HepG2 (cell line): ENCODE measurements around the gene LEP. TPM values are rescaled to one million over a fixed set of nuclear protein-coding genes. Genes with fewer than 3 reads are reported as not detected.

ENCODE experiments used
- ATAC-seq: fragments of 200-7000 bp; cut with Tn5 transposase; 3 replicates; pipeline ENCODE4 v1.9.1; 2020; ENCODE audit warnings: mild to moderate bottlenecking, moderate library complexity
- BruUV-seq: library from RNA; stranded (reverse); fragments of 400-500 nt; replicated peaks from 2 replicates; lab custom pipeline; 2021; lab: Mats Ljungman, UMichigan
- CTCF ChIA-PET: fragments of 300-600 bp; formaldehyde crosslinking; extraction: SDS; loops from one replicate; lab custom pipeline; 2021; ENCODE audit warnings: low total read pairs, inconsistent platforms, low intra/inter-chr PET ratio; lab: Yijun Ruan, JAX
- POLR2A ChIA-PET: fragments of 350-600 bp; sonication (Branson Sonifier 250); formaldehyde crosslinking; loops from one replicate; lab custom pipeline; 2020; ENCODE audit warnings: antibody characterized with exemption, inconsistent platforms; lab: Yijun Ruan, JAX
- DNase-seq: peaks from one replicate; pipeline ENCODE4 v3.0.0-alpha.2; 2015; ENCODE audit warnings: low spot score
- FAIRE-seq: peaks from 3 replicates; lab custom pipeline; 2011; peaks lifted over from hg19 to GRCh38; lab: Jason Lieb, UNC
- H2AFZ ChIP-seq: one replicate; pipeline ENCODE4 v1.6.1; 2011; ENCODE audit warnings: low read length, inconsistent platforms
- H3K27ac ChIP-seq: fragments of 300-600 bp; 3 replicates; pipeline ENCODE4 v1.8.0; 2011; ENCODE audit warnings: mixed run types, mild to moderate bottlenecking, mixed read lengths, low read length, inconsistent platforms; ENCODE audit not compliant: insufficient read depth; ENCODE audit errors: extremely low read length
- H3K27me3 ChIP-seq, 2 experiments: fragments of 200-600 bp in 1 of 2; 2 replicates in 1 of 2; 3 replicates in 1 of 2; pipeline versions ENCODE4 v1.6.0 to v1.8.0; 2011; ENCODE audit warnings: low read length in 2 of 2, mild to moderate bottlenecking in 2 of 2, moderate library complexity in 2 of 2, inconsistent platforms in 1 of 2; ENCODE audit not compliant: insufficient read depth in 2 of 2, control insufficient read depth in 1 of 2
- H3K36me3 ChIP-seq, 2 experiments: fragments of 200-600 bp in 1 of 2; replicated peaks in 1 of 2; 2 replicates in 1 of 2; 3 replicates in 1 of 2; pipeline versions ENCODE4 v1.5.1 to v1.8.0; 2011; ENCODE audit warnings: low read length in 2 of 2, inconsistent platforms in 1 of 2; ENCODE audit not compliant: insufficient read depth in 2 of 2, control insufficient read depth in 1 of 2
- H3K4me1 ChIP-seq: 2 replicates; pipeline ENCODE4 v1.5.1; 2012; ENCODE audit warnings: low read length, inconsistent platforms; ENCODE audit not compliant: insufficient read depth
- H3K4me2 ChIP-seq: 2 replicates; pipeline ENCODE4 v1.6.0; 2011; ENCODE audit warnings: low read depth, low read length, inconsistent platforms
- H3K4me3 ChIP-seq, 3 experiments: fragments of 200-600 bp in 1 of 3; sonication (generic), shearing (Covaris generic) in 1 of 3; replicated peaks in 1 of 3; 2 replicates each; pipeline ENCODE4 v1.5.1; 2011 to 2016; ENCODE audit warnings: low read length in 3 of 3, inconsistent platforms in 2 of 3, low read depth in 2 of 3, mild to moderate bottlenecking in 2 of 3, control low read depth in 1 of 3, mixed read lengths in 1 of 3; ENCODE audit not compliant: insufficient read depth in 1 of 3
- H3K79me2 ChIP-seq: one replicate; pipeline ENCODE4 v1.6.1; 2011; ENCODE audit warnings: low read length, inconsistent platforms; ENCODE audit not compliant: insufficient read depth
- H3K9ac ChIP-seq: 2 replicates; pipeline ENCODE4 v1.6.0; 2011; ENCODE audit warnings: mild to moderate bottlenecking, low read depth, low read length, inconsistent platforms; ENCODE audit not compliant: insufficient read depth
- H3K9me3 ChIP-seq: 2 replicates; pipeline ENCODE4 v1.5.1; 2012; ENCODE audit warnings: mild to moderate bottlenecking, low read length
- H4K20me1 ChIP-seq: 2 replicates; pipeline ENCODE4 v1.6.0; 2011; ENCODE audit warnings: inconsistent platforms, mild to moderate bottlenecking, low read length, moderate library complexity; ENCODE audit not compliant: insufficient read depth
- DZIP1 ChIP-seq: sonication (generic); formaldehyde crosslinking; IDR thresholded peaks from 2 replicates; pipeline ENCODE4 v1.5.0; 2020; ENCODE audit warnings: mild to moderate bottlenecking, missing genetic modification reagents
- FOXC1 ChIP-seq: sonication (generic); formaldehyde crosslinking; IDR thresholded peaks from 2 replicates; pipeline ENCODE4 v1.8.0; 2022; ENCODE audit warnings: mild to moderate bottlenecking, missing genetic modification reagents, borderline replicate concordance
- SAFB2 ChIP-seq: sonication (generic); formaldehyde crosslinking; IDR thresholded peaks from 2 replicates; pipeline ENCODE4 v1.5.1; 2020; ENCODE audit warnings: missing genetic modification reagents, low read depth, mild to moderate bottlenecking, borderline replicate concordance
- ZNF234 ChIP-seq: sonication (generic); formaldehyde crosslinking; conservative IDR thresholded peaks from 2 replicates; pipeline ENCODE4 v1.5.1; 2020; ENCODE audit warnings: mild to moderate bottlenecking, missing genetic modification reagents
- WGBS: methylation state at CpG from one replicate; pipeline ENCODE4 v1.1.6; 2017; ENCODE audit warnings: low lambda C conversion rate; 5-methylcytosine and 5-hydroxymethylcytosine counted together
- in situ Hi-C: cut with HindIII; loops from 2 replicates; pipeline ENCODE4 v1.10.0; 2017; ENCODE audit warnings: low pct_unique_long_range_greater_than_20kb; ENCODE audit not compliant: extremely low pct_ligation_motif_present
- intact Hi-C: fragments of 100-400 bp; cut with micrococcal nuclease; formaldehyde crosslinking; loops from one replicate; pipeline ENCODE4 v1.10.0; 2022; ENCODE audit not compliant: unreplicated experiment
- polyA plus RNA-seq, 8 experiments: library from polyadenylated mRNA; depleted of rRNA in 3 of 8; stranded (reverse) in 7 of 8; unstranded in 1 of 8; fragments of >200 nt; fragmentation: Illumina TruSeq in 4 of 8; extraction: Trizol in 4 of 8; gene quantifications; 2 replicates each; pipeline versions ENCODE4 v1.2.1 to v1.2.3, GENCODE V29; 2011 to 2016; ENCODE audit warnings: low read depth in 4 of 8, missing spikeins in 1 of 8, mixed read lengths in 1 of 8; ENCODE audit not compliant: insufficient read depth in 1 of 8
- total RNA-seq, 5 experiments: library from RNA; depleted of rRNA; stranded (reverse); fragments of >200 nt; fragmentation: Illumina TruSeq; extraction: Trizol; gene quantifications; 2 replicates each; pipeline ENCODE4 v1.2.3, GENCODE V29; 2016; ENCODE audit warnings: low read depth in 1 of 5
- TF ChIP-seq, protein P1 (sequence below): sonication (generic); formaldehyde crosslinking; IDR thresholded peaks from 2 replicates; pipeline ENCODE4 v1.5.0; 2020; ENCODE audit warnings: mild to moderate bottlenecking, missing genetic modification reagents, moderate library complexity
- TF ChIP-seq, protein P2 (sequence below): sonication (generic); formaldehyde crosslinking; IDR thresholded peaks from 2 replicates; pipeline ENCODE4 v1.5.0; 2020; ENCODE audit warnings: mild to moderate bottlenecking, missing genetic modification reagents

Gene LEP
- total and polyA plus RNA-seq, 2 of the 13 experiments (the other 11 are each of a cell fraction or from before 2014, with no cell fraction given), result 0.05 TPM; not detected in 1

- ATAC-seq, result peak; percentile 74
These were observed 23.0 kb upstream of the LEP start for GRCh38 chr7:128217967-128218652.

More at GRCh38 chr7:128217967-128218652, 23.0 kb upstream of the LEP start:
- intact Hi-C loops, result loop anchor here (1.0 to 10.0 kb wide), 2 partner anchors 104 to 713 kb away; no protein-coding TSS in a partner anchor
- no TSS peak for BruUV-seq
- H3K36me3 ChIP-seq, result no peaks in the 10 kb centered on the region
- POLR2A ChIA-PET, result no interaction called here
- no peak overlapping the region for H3K4me3 ChIP-seq
- 20% methylated on average over 8 of the region's 9 CpGs for WGBS
- FAIRE-seq, result peak; percentile 26
- no peaks in the 10 kb centered on the region for H3K4me1 ChIP-seq
- peaks cover 5 to 49% of the 10 kb centered on the region in 2 experiments; a peak in 3 of 5 replicates for H3K27me3 ChIP-seq
- no peaks in the 10 kb centered on the region for H4K20me1 ChIP-seq
- H3K9me3 ChIP-seq, result no peaks in the 10 kb centered on the region
- no peak overlapping the region for H3K9ac ChIP-seq
- no peaks in the 10 kb centered on the region for H3K79me2 ChIP-seq
- H3K27ac ChIP-seq, result no peak overlapping the region
- in situ Hi-C loops, result no loop called here
- TF ChIP-seq, protein P1, sequence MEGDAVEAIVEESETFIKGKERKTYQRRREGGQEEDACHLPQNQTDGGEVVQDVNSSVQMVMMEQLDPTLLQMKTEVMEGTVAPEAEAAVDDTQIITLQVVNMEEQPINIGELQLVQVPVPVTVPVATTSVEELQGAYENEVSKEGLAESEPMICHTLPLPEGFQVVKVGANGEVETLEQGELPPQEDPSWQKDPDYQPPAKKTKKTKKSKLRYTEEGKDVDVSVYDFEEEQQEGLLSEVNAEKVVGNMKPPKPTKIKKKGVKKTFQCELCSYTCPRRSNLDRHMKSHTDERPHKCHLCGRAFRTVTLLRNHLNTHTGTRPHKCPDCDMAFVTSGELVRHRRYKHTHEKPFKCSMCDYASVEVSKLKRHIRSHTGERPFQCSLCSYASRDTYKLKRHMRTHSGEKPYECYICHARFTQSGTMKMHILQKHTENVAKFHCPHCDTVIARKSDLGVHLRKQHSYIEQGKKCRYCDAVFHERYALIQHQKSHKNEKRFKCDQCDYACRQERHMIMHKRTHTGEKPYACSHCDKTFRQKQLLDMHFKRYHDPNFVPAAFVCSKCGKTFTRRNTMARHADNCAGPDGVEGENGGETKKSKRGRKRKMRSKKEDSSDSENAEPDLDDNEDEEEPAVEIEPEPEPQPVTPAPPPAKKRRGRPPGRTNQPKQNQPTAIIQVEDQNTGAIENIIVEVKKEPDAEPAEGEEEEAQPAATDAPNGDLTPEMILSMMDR, result peak; percentile 17; the same call in 1 of the 2 replicates
- no peak for TF ChIP-seq SAFB2 (CRISPR knock-in tag)
- no peak for TF ChIP-seq DZIP1 (CRISPR knock-in tag)
- TF ChIP-seq FOXC1 (CRISPR knock-in tag), result no peak
- no peak for TF ChIP-seq ZNF234 (CRISPR knock-in tag)
- TF ChIP-seq, protein P2, sequence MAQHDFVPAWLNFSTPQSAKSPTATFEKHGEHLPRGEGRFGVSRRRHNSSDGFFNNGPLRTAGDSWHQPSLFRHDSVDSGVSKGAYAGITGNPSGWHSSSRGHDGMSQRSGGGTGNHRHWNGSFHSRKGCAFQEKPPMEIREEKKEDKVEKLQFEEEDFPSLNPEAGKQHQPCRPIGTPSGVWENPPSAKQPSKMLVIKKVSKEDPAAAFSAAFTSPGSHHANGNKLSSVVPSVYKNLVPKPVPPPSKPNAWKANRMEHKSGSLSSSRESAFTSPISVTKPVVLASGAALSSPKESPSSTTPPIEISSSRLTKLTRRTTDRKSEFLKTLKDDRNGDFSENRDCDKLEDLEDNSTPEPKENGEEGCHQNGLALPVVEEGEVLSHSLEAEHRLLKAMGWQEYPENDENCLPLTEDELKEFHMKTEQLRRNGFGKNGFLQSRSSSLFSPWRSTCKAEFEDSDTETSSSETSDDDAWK (CRISPR knock-in tag), result no peak
- TF ChIP-seq, all 625 proteins: peak for 1
- Histone ChIP-seq H2AFZ (no peak overlapping the region), H3K4me2 (no peak overlapping the region)
- CTCF ChIA-PET, result interaction anchor here (1.0 kb wide), 1 partner anchor 104 kb away, joined by 3 read pairs; no protein-coding TSS in a partner anchor
- peak; percentile 9 for DNase-seq
